ENCODE results near the gene EFCAB8. TPM values are rescaled to one million over a fixed set of nuclear protein-coding genes. Genes with fewer than 3 reads are reported as not detected.
A peak's percentile ranks its signal among the peaks of the same experiment; 100 is the strongest.
"Not testable (repeated sequence)": the region's sequence is repeated elsewhere in the genome, so short reads cannot be mapped to it uniquely, and the experiment has no call there.

Gene EFCAB8
- polyA plus RNA-seq, 6 donors from 2014 or later = not detected

DNA sequence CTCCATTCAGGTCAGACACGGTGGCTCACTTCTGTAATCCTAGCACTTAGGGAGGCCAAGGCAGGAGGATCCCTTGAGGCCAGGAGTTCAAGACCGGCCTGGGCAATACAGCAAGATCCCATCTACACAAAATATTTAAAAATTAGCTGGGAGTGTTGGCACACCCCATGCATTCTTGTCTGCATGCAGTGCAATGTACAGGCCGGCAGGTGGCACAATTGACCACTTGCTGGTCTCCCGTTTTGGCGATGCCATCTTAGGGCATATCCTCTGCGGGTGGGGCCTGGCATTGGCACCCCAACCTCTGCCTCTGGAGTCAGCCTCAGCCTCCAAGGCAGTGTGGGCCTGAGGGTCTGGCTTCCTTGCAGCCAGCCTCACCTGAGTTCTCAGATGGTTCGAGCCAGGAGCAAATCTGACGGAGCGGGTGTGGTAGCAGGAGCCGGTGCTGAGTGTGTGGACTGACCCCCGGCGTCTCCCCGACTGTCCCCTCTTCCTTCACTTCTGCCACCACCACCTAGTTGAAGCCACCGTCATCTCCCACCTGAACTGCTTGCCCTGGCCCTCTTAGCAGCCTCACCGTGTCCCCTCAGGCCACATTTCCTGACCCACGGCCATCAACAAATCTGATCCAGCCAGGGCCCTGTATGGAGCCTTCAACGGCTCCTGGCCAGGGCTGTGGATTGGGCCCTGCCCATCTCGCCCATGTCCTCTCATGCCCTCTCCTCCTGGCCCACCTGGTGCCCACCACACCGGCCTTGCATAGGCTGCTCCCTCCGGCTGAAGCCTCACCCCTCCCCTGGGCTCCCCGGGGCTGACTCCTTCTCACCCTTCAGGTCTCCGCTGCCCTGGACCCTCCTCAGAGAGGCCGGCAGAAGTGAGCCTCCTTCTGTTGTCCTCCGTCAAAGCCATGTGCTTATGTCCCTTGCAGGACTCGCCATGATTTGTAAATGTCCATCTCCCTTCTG is 44.0 kb downstream of the EFCAB8 start:
- H3K4me1 Mint-ChIP-seq = peaks cover 0 to 8% (median 6%) of the 10 kb centered on the region in 3 donors
- DNase-seq = peak; percentile 48
- peak; percentile 58 to 72 for ATAC-seq (ENCODE audit: low read depth in 2 of 2)
- H3K27me3 Mint-ChIP-seq = no peaks in the 10 kb centered on the region
- H3K9me3 Mint-ChIP-seq = no peaks in the 10 kb centered on the region
- peak overlapping the region in 4 of 6 donors; percentile 23 to 78 (median 70) for H3K27ac Mint-ChIP-seq
- no peak overlapping the region for H3K4me3 Mint-ChIP-seq
- no peaks in the 10 kb centered on the region for H3K36me3 Mint-ChIP-seq

DNA sequence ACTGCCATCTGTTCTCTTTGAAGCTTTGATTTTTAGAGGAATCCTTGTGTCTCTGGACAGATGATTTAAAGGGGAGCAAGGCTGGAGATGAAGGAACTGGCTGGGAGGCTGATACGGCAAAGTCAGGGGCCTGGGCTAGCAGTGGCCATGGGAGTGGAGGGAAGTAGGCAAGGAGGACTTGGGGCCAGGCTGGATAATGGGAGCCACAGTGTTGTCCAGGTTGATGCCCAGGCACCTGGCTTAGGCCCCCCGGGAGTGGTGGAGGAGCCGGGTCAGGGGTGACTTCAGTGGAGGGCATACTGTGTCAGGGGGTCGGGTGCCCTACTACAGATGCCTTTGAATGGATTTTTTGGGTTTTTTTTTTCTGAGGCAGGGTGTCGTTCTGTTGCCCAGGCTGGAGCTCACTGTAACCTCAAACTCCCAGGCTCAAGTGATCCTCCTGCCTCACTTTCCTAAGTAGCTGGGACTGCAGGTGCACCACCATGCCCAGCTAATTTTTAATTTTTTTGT is 45.0 kb downstream of the EFCAB8 start:
- Mint-ChIP-seq H3K4me3 (no peak overlapping the region), H3K36me3 (no peaks in the 10 kb centered on the region), H3K4me1 (peaks cover 0 to 8% (median 6%) of the 10 kb centered on the region in 3 donors), H3K27ac (peak overlapping the region in 1 of 6 donors; percentile 23), H3K9me3 (no peaks in the 10 kb centered on the region), H3K27me3 (no peaks in the 10 kb centered on the region)
- DNase-seq (no peak), ATAC-seq (ENCODE audit: low read depth in 2 of 2) (no peak)

DNA sequence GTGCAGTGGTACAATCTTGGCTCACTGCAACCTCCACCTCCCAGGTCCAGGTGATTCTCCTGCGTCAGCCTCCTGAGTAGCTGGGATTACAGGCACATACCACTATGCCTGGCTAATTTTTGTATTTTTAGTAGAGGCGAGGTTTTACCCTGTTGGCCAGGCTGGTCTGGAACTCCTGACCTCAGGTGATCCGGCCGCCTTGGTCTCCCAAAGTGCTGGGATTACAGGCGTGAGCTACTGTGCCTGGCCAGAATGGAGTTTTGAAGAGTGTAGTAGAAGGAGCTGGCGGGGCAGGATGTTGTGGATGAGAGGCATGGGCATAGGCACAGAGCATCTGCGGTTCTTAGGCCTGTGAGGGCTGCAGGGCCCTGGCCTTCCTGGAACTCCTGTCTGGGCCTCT is 46.0 kb downstream of the EFCAB8 start:
- not testable (repeated sequence) for ATAC-seq (ENCODE audit: low read depth in 2 of 2); H3K9me3 Mint-ChIP-seq; H3K4me3 Mint-ChIP-seq; DNase-seq; H3K27me3 Mint-ChIP-seq; H3K4me1 Mint-ChIP-seq; H3K36me3 Mint-ChIP-seq
- H3K27ac Mint-ChIP-seq = peak overlapping the region in 3 of 6 donors; percentile 6 to 71 (median 66)

DNA sequence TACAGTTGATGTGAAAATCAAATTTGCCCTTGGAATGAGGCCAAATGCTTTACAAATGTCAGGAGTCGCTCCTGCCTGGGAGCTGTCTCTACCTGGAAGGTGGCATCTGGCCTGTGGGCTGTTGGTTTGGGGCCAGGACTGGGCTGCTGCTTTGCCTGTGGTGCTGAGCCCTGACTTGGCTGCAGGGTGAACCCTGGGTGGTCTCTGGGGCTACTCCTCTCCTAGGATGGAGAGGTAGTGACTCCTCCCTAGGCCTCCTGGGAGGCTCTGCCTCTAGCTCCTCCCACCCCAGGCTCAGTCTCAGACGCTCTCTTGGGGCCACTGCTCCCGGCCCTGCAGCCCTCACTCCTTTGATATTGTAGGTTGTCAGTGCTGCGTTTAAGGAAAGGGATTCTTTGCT is 47.5 kb downstream of the EFCAB8 start:
- H3K4me1 Mint-ChIP-seq = peaks cover 0 to 8% (median 6%) of the 10 kb centered on the region in 3 donors
- H3K27ac Mint-ChIP-seq = peak overlapping the region in 1 of 6 donors; percentile 84

DNA sequence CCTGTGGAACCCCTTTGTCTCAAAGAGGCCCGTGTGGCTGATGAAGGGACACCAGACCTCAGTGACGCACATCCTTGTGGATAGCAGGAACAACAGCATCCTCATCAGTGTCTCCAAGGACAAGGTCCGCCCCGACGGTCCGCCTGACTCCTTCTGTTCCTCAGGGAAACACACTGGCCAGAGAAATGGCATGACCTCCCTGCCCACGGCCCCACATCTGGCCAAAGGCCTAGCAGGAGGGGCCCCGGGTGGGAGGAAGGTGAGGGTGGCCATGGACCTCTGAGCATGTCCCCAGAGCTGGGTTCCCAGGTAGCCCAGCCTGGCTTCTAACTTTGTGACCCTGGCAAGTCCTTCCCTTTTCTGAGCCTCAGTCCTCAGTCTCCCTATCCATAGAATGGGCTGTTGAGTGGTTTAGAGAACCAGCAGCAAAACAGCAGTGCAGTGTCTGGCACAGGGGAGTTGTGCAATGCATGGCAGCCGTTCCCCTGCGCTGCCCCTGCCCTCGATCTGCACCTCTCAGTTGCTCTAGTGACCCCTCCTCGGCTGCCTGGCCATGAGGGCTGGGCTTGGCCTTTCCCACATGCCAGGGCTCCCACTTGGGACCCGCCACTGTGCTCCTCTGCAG is 48.3 kb downstream of the EFCAB8 start:
- peaks cover 0 to 8% (median 6%) of the 10 kb centered on the region in 3 donors for H3K4me1 Mint-ChIP-seq
- DNase-seq (no peak), ATAC-seq (ENCODE audit: low read depth in 2 of 2) (no peak)
- no peak overlapping the region for H3K4me3 Mint-ChIP-seq
- H3K27me3 Mint-ChIP-seq = no peaks in the 10 kb centered on the region
- H3K27ac Mint-ChIP-seq = peak overlapping the region in 1 of 6 donors; percentile 84
- H3K36me3 Mint-ChIP-seq = no peaks in the 10 kb centered on the region
- H3K9me3 Mint-ChIP-seq = no peaks in the 10 kb centered on the region

More for the DNA sequence above, 47.5 kb downstream of the EFCAB8 start:
- no peak overlapping the region for H3K4me3 Mint-ChIP-seq
- ATAC-seq (ENCODE audit: low read depth in 2 of 2) (no peak), DNase-seq (no peak)
- H3K9me3 Mint-ChIP-seq = no peaks in the 10 kb centered on the region
- H3K27me3 Mint-ChIP-seq = no peaks in the 10 kb centered on the region
- H3K36me3 Mint-ChIP-seq = no peaks in the 10 kb centered on the region

DNA sequence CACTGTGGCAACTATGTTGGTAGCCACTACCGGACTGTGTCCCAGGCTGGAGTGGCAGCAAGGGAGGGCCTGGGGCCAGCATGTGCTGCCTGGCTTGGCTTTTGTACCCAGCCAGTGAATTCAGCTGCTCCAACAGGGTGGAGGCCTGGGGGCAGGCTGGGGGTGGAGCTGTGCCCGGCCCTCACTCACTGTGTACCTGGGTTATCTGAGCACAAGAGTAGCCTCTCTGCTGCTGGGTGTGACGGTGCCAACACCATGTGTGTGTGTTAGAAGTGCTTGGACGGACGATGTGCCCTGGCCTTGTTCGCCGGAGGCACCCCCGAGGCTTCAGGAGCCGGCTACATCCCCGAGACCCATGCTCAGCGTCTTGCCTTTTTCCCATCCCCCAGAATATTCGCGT is 49.2 kb downstream of the EFCAB8 start:
- Mint-ChIP-seq H3K4me1 (peaks cover 0 to 4% (median under 1%) of the 10 kb centered on the region in 3 donors), H3K27me3 (no peaks in the 10 kb centered on the region), H3K36me3 (no peaks in the 10 kb centered on the region), H3K9me3 (no peaks in the 10 kb centered on the region), H3K27ac (no peak overlapping the region), H3K4me3 (no peak overlapping the region)
- ATAC-seq (ENCODE audit: low read depth in 2 of 2) = no peak
- no peak for DNase-seq

DNA sequence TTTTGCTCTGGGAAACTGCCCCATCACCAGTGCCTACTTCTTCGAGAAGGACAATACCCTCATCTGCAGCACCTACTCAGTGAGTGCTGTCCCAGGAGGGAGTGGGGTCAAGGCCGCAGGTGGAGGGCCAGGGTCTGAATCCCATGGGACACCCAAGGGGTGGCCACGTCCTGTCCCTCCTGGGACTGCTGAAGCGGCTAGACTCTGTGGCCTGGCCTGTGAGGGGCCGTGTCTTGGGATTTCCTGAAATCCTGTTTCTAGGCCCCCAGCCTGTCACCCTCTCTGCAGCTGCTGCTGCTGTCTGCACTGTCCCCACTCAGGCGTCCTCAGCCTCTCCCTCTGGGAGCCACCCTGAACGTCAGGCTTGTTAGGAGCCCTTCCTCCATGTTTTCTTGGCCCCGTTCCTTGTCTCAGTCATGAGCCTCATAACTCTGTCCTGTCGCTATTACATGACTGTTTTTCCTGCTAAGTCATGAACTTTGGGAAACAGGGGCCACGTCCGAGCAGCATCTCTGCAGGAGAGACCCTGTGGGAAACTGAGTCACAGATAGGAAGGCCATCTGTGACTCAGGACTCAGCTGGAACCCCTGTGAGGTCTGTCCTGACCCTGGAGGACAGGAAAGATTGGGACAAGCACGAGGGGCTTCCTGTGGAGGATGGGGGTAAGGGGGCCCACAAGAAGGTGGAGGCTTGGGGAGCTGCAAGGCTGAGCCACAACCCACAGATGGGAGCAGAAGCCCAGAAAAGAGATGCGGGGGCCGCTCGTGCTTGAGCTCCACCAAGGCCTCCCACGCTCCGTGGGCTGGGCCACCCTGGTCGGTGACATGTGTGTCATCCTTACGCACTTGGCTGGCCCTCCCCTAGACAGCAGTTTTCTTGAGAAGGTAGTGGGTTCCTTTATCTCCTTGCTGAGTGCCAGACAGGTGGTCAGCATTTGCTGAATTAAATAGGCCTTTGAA is 49.9 kb downstream of the EFCAB8 start:
- H3K4me3 Mint-ChIP-seq = no peak overlapping the region
- no peaks in the 10 kb centered on the region for H3K27me3 Mint-ChIP-seq
- no peak for DNase-seq
- no peaks in the 10 kb centered on the region for H3K4me1 Mint-ChIP-seq
- no peaks in the 10 kb centered on the region for H3K9me3 Mint-ChIP-seq
- peak overlapping the region in 1 of 6 donors; percentile 56 for H3K27ac Mint-ChIP-seq
- ATAC-seq (ENCODE audit: low read depth in 2 of 2) = no peak
- H3K36me3 Mint-ChIP-seq = no peaks in the 10 kb centered on the region

DNA sequence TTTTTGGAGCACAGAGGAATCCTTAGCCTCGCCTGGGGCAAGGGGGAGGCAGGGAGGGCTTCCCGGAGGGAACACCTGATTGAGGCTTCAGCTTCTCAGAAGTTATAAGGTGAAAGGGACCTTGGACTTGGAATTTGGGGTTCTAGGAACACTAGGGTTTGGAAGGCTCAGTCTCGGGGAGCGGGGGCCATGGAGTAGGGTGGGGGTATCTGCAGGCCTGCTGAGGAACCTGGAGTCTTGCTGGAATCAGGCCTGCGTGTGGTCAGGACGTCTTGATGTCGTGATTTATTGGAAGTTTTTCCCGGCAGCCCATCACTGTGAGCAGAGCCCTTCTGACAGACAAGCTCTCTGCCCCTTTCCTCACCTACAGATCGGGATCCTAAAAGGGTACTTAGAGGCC is 50.7 kb downstream of the EFCAB8 start:
- no peak for ATAC-seq (ENCODE audit: low read depth in 2 of 2)

DNA sequence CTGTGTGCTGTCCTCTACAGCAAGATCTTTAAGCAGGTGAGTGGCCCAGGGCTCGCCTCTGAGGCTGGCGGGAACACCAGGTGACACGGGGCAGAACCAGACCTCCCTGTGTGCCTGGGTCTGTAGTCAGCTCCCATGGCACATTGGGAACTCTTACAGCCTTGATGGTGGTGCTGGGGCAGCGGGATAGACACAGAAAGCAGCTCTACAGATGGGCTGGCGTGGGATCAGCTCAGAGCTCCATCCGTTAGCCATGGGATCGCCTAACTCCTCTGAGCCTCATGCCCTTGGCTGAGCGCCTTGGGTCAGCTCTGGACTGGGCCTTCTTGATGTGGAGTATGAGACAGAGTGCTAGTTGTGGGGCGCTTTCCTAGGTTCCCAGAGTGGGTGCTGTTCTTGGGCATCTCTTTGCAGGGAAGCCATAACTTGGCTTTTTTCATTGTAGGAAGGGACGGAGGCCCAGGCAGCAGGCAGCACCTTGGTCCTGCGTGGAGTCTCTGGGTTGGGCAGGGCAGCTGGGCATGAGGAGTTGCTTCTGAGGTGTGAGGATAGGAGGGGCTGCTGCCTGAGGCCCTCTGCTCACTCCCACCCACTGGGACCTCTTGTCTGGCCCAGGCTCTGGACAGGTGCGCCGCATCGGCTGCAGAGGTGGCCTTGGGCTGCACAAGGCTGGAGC is 51.3 kb downstream of the EFCAB8 start:
- DNase-seq (no peak), ATAC-seq (ENCODE audit: low read depth in 2 of 2) (no peak)
- Mint-ChIP-seq H3K27ac (peak overlapping the region in 1 of 6 donors; percentile 6), H3K4me3 (no peak overlapping the region), H3K27me3 (no peaks in the 10 kb centered on the region), H3K9me3 (peaks cover 0 to 10% (median 3%) of the 10 kb centered on the region in 7 donors), H3K4me1 (no peaks in the 10 kb centered on the region), H3K36me3 (peaks cover 0 to 6% of the 10 kb centered on the region in 2 donors)

More for the DNA sequence above, 50.7 kb downstream of the EFCAB8 start:
- DNase-seq = no peak
- Mint-ChIP-seq H3K9me3 (peaks cover 0 to 4% (median 2%) of the 10 kb centered on the region in 7 donors), H3K4me1 (no peaks in the 10 kb centered on the region), H3K27ac (peak overlapping the region in 1 of 6 donors; percentile 80), H3K4me3 (no peak overlapping the region), H3K36me3 (peaks cover 0 to 3% of the 10 kb centered on the region in 2 donors), H3K27me3 (no peaks in the 10 kb centered on the region)

DNA sequence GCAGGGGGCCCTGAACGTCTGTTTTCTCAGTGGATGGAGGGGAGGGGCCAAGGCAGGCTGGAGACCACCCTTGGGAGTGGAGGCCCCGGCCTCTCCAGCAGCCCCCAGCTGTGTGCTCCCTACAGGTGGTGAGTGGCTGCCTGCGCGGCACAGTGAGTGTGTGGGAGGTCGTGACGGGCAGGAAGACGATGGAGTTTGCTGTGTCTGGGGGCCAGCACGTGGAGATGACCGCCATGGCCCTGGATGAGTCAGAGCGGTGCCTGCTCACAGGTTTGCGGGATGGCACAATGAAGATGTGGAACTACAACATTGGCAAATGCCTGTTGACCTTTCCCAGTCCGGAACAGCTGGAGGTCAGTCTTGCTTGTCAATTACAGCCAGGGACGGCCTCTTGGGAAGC is 52.6 kb downstream of the EFCAB8 start:
- peaks cover 0 to 23% (median 13%) of the 10 kb centered on the region in 7 donors for H3K9me3 Mint-ChIP-seq
- no peaks in the 10 kb centered on the region for H3K4me1 Mint-ChIP-seq
- ATAC-seq (ENCODE audit: low read depth in 2 of 2) (no peak), DNase-seq (no peak)
- H3K27me3 Mint-ChIP-seq = no peaks in the 10 kb centered on the region
- H3K27ac Mint-ChIP-seq = peak overlapping the region in 2 of 6 donors; percentile 59 to 70
- no peak overlapping the region for H3K4me3 Mint-ChIP-seq
- H3K36me3 Mint-ChIP-seq = peaks cover 0 to 12% of the 10 kb centered on the region in 2 donors

DNA sequence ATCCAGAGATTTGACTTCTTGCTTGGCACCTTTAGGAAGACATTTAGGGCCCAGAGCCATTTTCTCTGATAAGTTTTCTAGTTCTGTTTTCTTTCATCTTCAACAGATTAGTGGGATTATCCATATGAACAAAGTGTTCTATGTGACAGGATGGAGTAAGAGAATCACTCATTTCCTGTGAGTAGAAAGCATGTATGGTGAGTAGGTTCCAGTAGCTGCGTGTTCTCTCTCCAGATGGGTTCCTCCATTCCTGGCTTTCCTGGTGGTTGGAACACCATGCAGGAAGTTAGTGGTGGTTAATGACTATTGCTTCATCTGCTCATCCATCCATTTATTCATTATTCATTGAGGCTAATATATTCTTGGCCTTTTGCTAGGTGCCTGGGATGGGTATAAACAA is 54.0 kb downstream of the EFCAB8 start:
- no peak for ATAC-seq (ENCODE audit: low read depth in 2 of 2)
- no peak overlapping the region for H3K4me3 Mint-ChIP-seq
- peaks cover 0 to 29% (median 16%) of the 10 kb centered on the region in 7 donors for H3K9me3 Mint-ChIP-seq
- no peak for DNase-seq
- H3K27ac Mint-ChIP-seq = no peak overlapping the region
- no peaks in the 10 kb centered on the region for H3K27me3 Mint-ChIP-seq
- H3K36me3 Mint-ChIP-seq = peaks cover 0 to 12% of the 10 kb centered on the region in 2 donors
- H3K4me1 Mint-ChIP-seq = no peaks in the 10 kb centered on the region

DNA sequence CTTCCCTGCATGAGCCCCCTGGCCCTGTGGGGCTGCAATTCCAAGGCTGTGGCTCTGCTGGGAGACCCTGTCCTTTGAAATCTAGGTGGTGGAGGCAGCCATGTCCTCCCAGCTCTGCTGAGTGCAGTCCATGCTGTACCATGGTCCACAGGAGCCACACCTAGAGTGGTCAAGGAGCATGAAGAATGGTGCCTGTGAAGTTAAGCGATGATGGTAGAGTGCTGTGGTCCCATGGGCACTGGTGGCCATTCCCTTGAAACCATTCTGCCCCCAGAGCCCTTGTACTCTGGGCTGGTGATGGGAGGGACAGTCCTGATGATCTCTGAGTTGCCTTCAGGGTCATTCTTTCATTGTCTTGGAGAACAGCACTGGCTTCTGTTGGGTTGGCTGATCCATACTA is 55.3 kb downstream of the EFCAB8 start:
- DNase-seq (no peak), ATAC-seq (ENCODE audit: low read depth in 2 of 2) (no peak)
- H3K9me3 Mint-ChIP-seq = peaks cover 0 to 29% (median 16%) of the 10 kb centered on the region in 7 donors
- no peaks in the 10 kb centered on the region for H3K4me1 Mint-ChIP-seq
- peaks cover 0 to 12% of the 10 kb centered on the region in 2 donors for H3K36me3 Mint-ChIP-seq
- no peak overlapping the region for H3K4me3 Mint-ChIP-seq
- H3K27ac Mint-ChIP-seq = no peak overlapping the region
- no peaks in the 10 kb centered on the region for H3K27me3 Mint-ChIP-seq
